ENCODE measurements around the gene KSR1.

- no peak for TF ChIP-seq POLR2AphosphoS5 (IDR thresholded peaks at IDR 0.05)
- TF ChIP-seq CTCF (IDR thresholded peaks at IDR 0.05; ENCODE audit: poor library complexity, severe bottlenecking) = no peak
- no peak for TF ChIP-seq SMC3 (conservative IDR thresholded peaks at IDR 0.05; ENCODE audit: poor library complexity)
- no peak for TF ChIP-seq TAF1 (IDR thresholded peaks at IDR 0.05; ENCODE audit: low read depth)
- TF ChIP-seq EZH2 (IDR thresholded peaks at IDR 0.05; ENCODE audit: borderline replicate concordance, insufficient read depth, low read length, poor library complexity, severe bottlenecking) = no peak
- no peak for TF ChIP-seq EP300 (conservative IDR thresholded peaks at IDR 0.05; ENCODE audit: poor library complexity, severe bottlenecking)
- no peak for TF ChIP-seq RAD21 (conservative IDR thresholded peaks at IDR 0.05)
- TF ChIP-seq REST (IDR thresholded peaks at IDR 0.05; ENCODE audit: borderline replicate concordance) = no peak
Observed at GRCh38 chr17:27549251-27549893, 93.1 kb downstream of the KSR1 start.
